Astrocyte of the spinal cord (primary cell): Measurements from ENCODE around the gene ANKRD9.

Experiments
- DNase-seq: peaks from one replicate; pipeline ENCODE4 v3.0.0; 2011; ENCODE audit warnings: low read depth, low spot score
- H3K4me3 ChIP-seq: 2 replicates; pipeline ENCODE4 v1.5.1; 2011; ENCODE audit warnings: low read depth, mild to moderate bottlenecking, low read length, moderate library complexity
- CTCF ChIP-seq: IDR thresholded peaks from 2 replicates; pipeline ENCODE4 v1.5.1; 2012; ENCODE audit warnings: low read depth, mild to moderate bottlenecking, low read length, inconsistent platforms
- in situ Hi-C: cut with HindIII; loops from 2 replicates; pipeline ENCODE4 v1.10.0; 2017; ENCODE audit warnings: low sequenced_read_pairs

Gene ANKRD9

GRCh38 chr14:102457509-102457908, 52.1 kb downstream of the ANKRD9 start:
- TF ChIP-seq CTCF = no peak
- no peak overlapping the region for H3K4me3 ChIP-seq
- in situ Hi-C loops = no loop called here
- no peak for DNase-seq

GRCh38 chr14:102454711-102455110, 54.9 kb downstream of the ANKRD9 start:
- H3K4me3 ChIP-seq = no peak overlapping the region
- no peak for TF ChIP-seq CTCF
- in situ Hi-C loops = no loop called here
- no peak for DNase-seq

GRCh38 chr14:102452302-102452701, 57.3 kb downstream of the ANKRD9 start:
- DNase-seq = no peak
- H3K4me3 ChIP-seq = no peak overlapping the region
- in situ Hi-C loops = no loop called here
- no peak for TF ChIP-seq CTCF
